B cell (primary cell): ENCODE measurements around the gene CTPS1. TPM values are rescaled to one million over a fixed set of nuclear protein-coding genes. Genes with fewer than 3 reads are reported as not detected.

ENCODE experiments used
- ATAC-seq: fragments of 200-7000 bp; cut with Tn5 transposase; one replicate; pipeline ENCODE4 v1.10.0; 2021; ENCODE audit warnings: low read depth, mild to moderate bottlenecking, moderate number of reproducible peaks, moderate library complexity
- CTCF ChIA-PET: fragments of 350-600 bp; sonication (Branson Sonifier 250); formaldehyde crosslinking; loops from one replicate; lab custom pipeline; 2021; ENCODE audit warnings: antibody characterized with exemption, inconsistent platforms; lab: Charles Lee
- POLR2A ChIA-PET: fragments of 350-600 bp; sonication (Branson Sonifier 250); formaldehyde crosslinking; loops from one replicate; lab custom pipeline; 2021; ENCODE audit warnings: antibody characterized with exemption; lab: Charles Lee
- DNase-seq: peaks from one replicate; pipeline ENCODE4 v3.0.0; 2013
- H2AFZ ChIP-seq: 2 replicates; pipeline ENCODE4 v1.6.1; 2012; ENCODE audit warnings: mild to moderate bottlenecking, low read depth, low read length; ENCODE audit not compliant: insufficient read depth, poor library complexity, severe bottlenecking
- H3K27ac ChIP-seq, 2 donors: 1 replicate in 1 of 2; 2 replicates in 1 of 2; pipeline ENCODE4 v1.5.1; 2012 to 2013; ENCODE audit warnings: low read length in 2 of 2, mild to moderate bottlenecking in 2 of 2, moderate library complexity in 1 of 2
- H3K27me3 ChIP-seq, 4 experiments: fragments of 200-600 bp in 1 of 4; sonication (generic) in 1 of 4; replicated peaks in 1 of 4; 1 replicate in 2 of 4; 2 replicates in 2 of 4; pipeline versions ENCODE4 v1.6.1 to v1.7.0; 2013 to 2016; ENCODE audit warnings: low read length in 3 of 4, mild to moderate bottlenecking in 2 of 4, mixed read lengths in 1 of 4, moderate library complexity in 1 of 4; ENCODE audit not compliant: insufficient read depth in 4 of 4, control insufficient read depth in 3 of 4; ENCODE audit errors: control extremely low read depth in 1 of 4
- H3K36me3 ChIP-seq, 2 experiments: replicated peaks in 1 of 2; 1 replicate in 1 of 2; 2 replicates in 1 of 2; pipeline versions ENCODE4 v1.6.1 to v1.7.1; 2013; ENCODE audit warnings: low read length in 1 of 2; ENCODE audit not compliant: insufficient read depth in 2 of 2, control insufficient read depth in 1 of 2; ENCODE audit errors: control extremely low read depth in 1 of 2, extremely low read depth in 1 of 2
- H3K4me1 ChIP-seq, 2 donors: fragments of 200-600 bp in 1 of 2; sonication (generic) in 1 of 2; 1 replicate in 1 of 2; 2 replicates in 1 of 2; pipeline versions ENCODE4 v1.5.1 to v1.6.1; 2013 to 2017; ENCODE audit warnings: low read length in 2 of 2; ENCODE audit not compliant: control insufficient read depth in 2 of 2, insufficient read depth in 2 of 2
- H3K4me2 ChIP-seq: replicated peaks from 2 replicates; pipeline ENCODE3; 2012; ENCODE audit warnings: mild to moderate bottlenecking, low read depth, low read length; ENCODE audit not compliant: poor library complexity, severe bottlenecking
- H3K4me3 ChIP-seq, 5 experiments: fragments of 200-600 bp in 1 of 5; sonication (generic) in 1 of 5; 1 replicate in 3 of 5; 2 replicates in 2 of 5; pipeline versions ENCODE4 v1.5.1 to v1.7.0; 2011 to 2016; ENCODE audit warnings: low read length in 4 of 5, mild to moderate bottlenecking in 4 of 5, low read depth in 2 of 5, control low read depth in 1 of 5, moderate library complexity in 1 of 5; ENCODE audit not compliant: insufficient read depth in 1 of 5; ENCODE audit errors: control extremely low read depth in 1 of 5, extremely low read depth in 1 of 5
- H3K79me2 ChIP-seq: fragments of 200-600 bp; sonication (generic); one replicate; pipeline ENCODE4 v1.6.0; 2016; ENCODE audit warnings: low read length; ENCODE audit not compliant: control insufficient read depth, insufficient read depth
- H3K9ac ChIP-seq: fragments of 200-600 bp; sonication (generic); 2 replicates; pipeline ENCODE4 v1.6.1; 2017; ENCODE audit warnings: mild to moderate bottlenecking, low read length, moderate library complexity
- H3K9me3 ChIP-seq, 3 donors: one replicate each; pipeline versions ENCODE4 v1.6.1 to v1.7.1; 2013; ENCODE audit warnings: low read length in 2 of 3; ENCODE audit not compliant: control insufficient read depth in 2 of 3, insufficient read depth in 1 of 3; ENCODE audit errors: control extremely low read depth in 1 of 3
- H4K20me1 ChIP-seq: 2 replicates; pipeline ENCODE4 v1.6.0; 2012; ENCODE audit warnings: mild to moderate bottlenecking, low read length; ENCODE audit not compliant: insufficient read depth, control insufficient read depth, poor library complexity, severe bottlenecking
- H3K27ac Mint-ChIP-seq: one replicate; pipeline ENCODE4 v1.8.0; 2021; ENCODE audit warnings: mixed read lengths
- H3K27me3 Mint-ChIP-seq: one replicate; pipeline ENCODE4 v1.8.0; 2021; ENCODE audit warnings: mixed read lengths
- H3K4me1 Mint-ChIP-seq: one replicate; pipeline ENCODE4 v1.8.0; 2021; ENCODE audit warnings: mixed read lengths
- H3K4me3 Mint-ChIP-seq: one replicate; pipeline ENCODE4 v1.8.0; 2021; ENCODE audit warnings: mixed read lengths
- H3K9me3 Mint-ChIP-seq: one replicate; pipeline ENCODE4 v1.8.0; 2022; ENCODE audit warnings: mixed read lengths; ENCODE audit not compliant: insufficient read depth
- CTCF ChIP-seq: fragments of 200-600 bp; IDR thresholded peaks from one replicate; pipeline ENCODE4 v1.8.0; 2022; ENCODE audit warnings: antibody characterized with exemption, mild to moderate bottlenecking
- EZH2 ChIP-seq: IDR thresholded peaks from 2 replicates; pipeline ENCODE4 v1.6.1; 2012; ENCODE audit warnings: borderline replicate concordance, low read depth, mild to moderate bottlenecking, moderate library complexity, low read length; ENCODE audit not compliant: insufficient read depth, poor library complexity, severe bottlenecking
- WGBS: methylation state at CpG from one replicate; pipeline ENCODE4 v1.1.5; 2013; ENCODE audit warnings: missing lambda C conversion rate; ENCODE audit not compliant: insufficient coverage; 5-methylcytosine and 5-hydroxymethylcytosine counted together
- intact Hi-C: fragments of 100-400 bp; cut with micrococcal nuclease; formaldehyde crosslinking; loops from one replicate; pipeline ENCODE4 v1.10.0; 2022
- polyA plus RNA-seq: library from polyadenylated mRNA; depleted of rRNA; stranded (reverse); fragments of >200 nt; gene quantifications from 2 replicates; pipeline ENCODE4 v1.2.3, GENCODE V29; 2012
- total RNA-seq, 2 donors: library from RNA; stranded (reverse); fragments of 120-200 nt in 1 of 2; gene quantifications; 1 replicate in 1 of 2; 2 replicates in 1 of 2; pipeline versions ENCODE4 v1.2.3 to v1.2.4, GENCODE V29; 2013 to 2022

Gene CTPS1
- total and polyA plus RNA-seq, 2 donors (not counting 1 experiment from before 2014, with no cell fraction given), result 9.2 to 17.9 TPM

DNA sequence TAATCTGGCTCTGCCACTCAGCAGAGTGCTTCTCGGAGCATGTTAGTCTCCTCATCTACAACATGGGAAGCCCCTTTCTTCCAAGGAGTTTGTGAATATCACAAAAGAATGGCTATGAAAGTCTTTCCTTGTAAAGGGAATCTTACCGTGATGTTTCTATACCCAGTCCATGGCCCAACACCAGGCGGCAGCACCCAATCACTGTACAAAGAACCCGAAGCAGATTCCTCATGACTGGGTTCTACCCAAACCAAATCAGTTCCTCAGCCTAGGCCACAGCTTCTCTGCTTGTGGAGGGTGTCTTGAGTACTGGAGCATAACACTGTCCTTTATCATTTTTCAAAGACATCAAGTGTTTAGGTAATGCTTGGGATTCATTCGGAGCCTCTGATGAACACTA, 58.6 kb downstream of the CTPS1 start:
- H3K4me1 ChIP-seq, result no peaks in the 10 kb centered on the region
- no peak overlapping the region for H2AFZ ChIP-seq
- no peaks in the 10 kb centered on the region for H3K27me3 ChIP-seq
- no peak overlapping the region for H3K4me2 ChIP-seq
- H3K9me3 ChIP-seq, result no peaks in the 10 kb centered on the region
- H3K9me3 Mint-ChIP-seq, result no peaks in the 10 kb centered on the region
- H3K79me2 ChIP-seq, result no peaks in the 10 kb centered on the region
- H3K4me3 Mint-ChIP-seq, result no peak overlapping the region
- POLR2A ChIA-PET, result no interaction called here
- no peak overlapping the region for H3K27ac Mint-ChIP-seq
- CTCF ChIA-PET, result interaction anchor here (0.7 to 1.4 kb wide), 2 partner anchors 86 to 87 kb away, joined by 3 read pairs; no protein-coding TSS in a partner anchor
- peaks cover 0 to 29% of the 10 kb centered on the region in 2 experiments for H3K36me3 ChIP-seq
- intact Hi-C loops, result no loop called here
- TF ChIP-seq EZH2 (no peak), CTCF (no peak)
- 100% methylated on average over 1 of the region's 5 CpGs for WGBS
- H4K20me1 ChIP-seq, result no peaks in the 10 kb centered on the region
- no peaks in the 10 kb centered on the region for H3K27me3 Mint-ChIP-seq
- H3K27ac ChIP-seq, result no peak overlapping the region
- H3K4me3 ChIP-seq, result no peak overlapping the region
- no peaks in the 10 kb centered on the region for H3K4me1 Mint-ChIP-seq
- ATAC-seq (no peak), DNase-seq (no peak)
- H3K9ac ChIP-seq, result no peak overlapping the region

DNA sequence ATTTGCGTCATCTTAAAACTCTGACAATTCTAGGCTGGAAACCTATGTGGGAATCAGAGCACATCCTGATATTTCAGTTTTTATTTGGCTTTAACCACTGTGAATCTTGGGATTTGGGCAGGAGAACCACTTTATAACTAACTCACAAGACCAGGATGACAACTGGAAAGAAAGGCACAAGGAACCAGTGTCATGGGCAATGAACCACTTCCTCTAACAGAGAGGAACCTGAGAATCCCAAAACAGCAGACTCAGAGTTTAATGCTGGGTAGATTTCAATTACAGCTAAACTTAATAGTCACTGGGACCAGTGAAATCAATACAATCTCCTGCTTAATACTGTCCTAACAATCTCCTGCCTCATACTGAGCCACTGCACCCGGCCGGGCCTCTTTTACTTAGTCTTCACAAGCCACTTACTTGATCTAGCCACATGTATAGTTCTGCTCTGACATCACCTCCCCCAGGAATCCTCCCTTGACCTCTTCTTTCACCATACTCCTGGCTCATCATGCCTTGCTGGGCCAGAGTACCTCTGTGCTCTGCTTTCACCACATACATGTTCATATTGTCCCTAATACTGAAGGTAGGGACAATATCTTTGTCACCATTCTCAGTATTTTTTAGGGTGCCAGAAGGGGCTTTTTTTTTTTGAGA, 62.2 kb downstream of the CTPS1 start:
- ATAC-seq (no peak), DNase-seq (no peak)
- Mint-ChIP-seq H3K4me1 (no peaks in the 10 kb centered on the region), H3K9me3 (no peaks in the 10 kb centered on the region), H3K27ac (no peak overlapping the region), H3K27me3 (no peaks in the 10 kb centered on the region), H3K4me3 (no peak overlapping the region)
- ChIA-PET CTCF (no interaction called here), POLR2A (no interaction called here)
- no peak overlapping the region for H2AFZ ChIP-seq
- H3K79me2 ChIP-seq, result no peaks in the 10 kb centered on the region
- no peak for TF ChIP-seq CTCF
- TF ChIP-seq EZH2, result no peak
- intact Hi-C loops, result no loop called here
- H3K36me3 ChIP-seq, result peaks cover 0 to 43% of the 10 kb centered on the region in 2 experiments
- no peaks in the 10 kb centered on the region for H3K27me3 ChIP-seq
- H3K4me2 ChIP-seq, result no peak overlapping the region
- H3K4me3 ChIP-seq, result no peak overlapping the region
- 98% methylated on average over 3 of the region's 3 CpGs for WGBS
- H3K9ac ChIP-seq, result no peak overlapping the region
- H4K20me1 ChIP-seq, result no peaks in the 10 kb centered on the region
- H3K4me1 ChIP-seq, result no peaks in the 10 kb centered on the region
- H3K9me3 ChIP-seq, result no peaks in the 10 kb centered on the region
- no peak overlapping the region for H3K27ac ChIP-seq
